Tibial nerve (tissue), 3 donors: ENCODE results near the gene NUDT9.

ENCODE experiments used
- POLR2A ChIP-seq, 2 donors: fragments of 450-650 bp; IDR thresholded peaks; one replicate each; pipeline ENCODE4 v1.6.1; 2017; ENCODE audit warnings: antibody characterized with exemption in 2 of 2, mild to moderate bottlenecking in 2 of 2, moderate library complexity in 2 of 2
- TF ChIP-seq, protein P1 (sequence below), 5 experiments: fragments of 200-600 bp in 3 of 5; fragments of 450-650 bp in 2 of 5; sonication (generic) in 3 of 5; IDR thresholded peaks; one replicate each; pipeline ENCODE4 v1.5.1; 2016 to 2019; ENCODE audit warnings: antibody characterized with exemption in 5 of 5, mild to moderate bottlenecking in 3 of 5, moderate library complexity in 2 of 5

DNA sequence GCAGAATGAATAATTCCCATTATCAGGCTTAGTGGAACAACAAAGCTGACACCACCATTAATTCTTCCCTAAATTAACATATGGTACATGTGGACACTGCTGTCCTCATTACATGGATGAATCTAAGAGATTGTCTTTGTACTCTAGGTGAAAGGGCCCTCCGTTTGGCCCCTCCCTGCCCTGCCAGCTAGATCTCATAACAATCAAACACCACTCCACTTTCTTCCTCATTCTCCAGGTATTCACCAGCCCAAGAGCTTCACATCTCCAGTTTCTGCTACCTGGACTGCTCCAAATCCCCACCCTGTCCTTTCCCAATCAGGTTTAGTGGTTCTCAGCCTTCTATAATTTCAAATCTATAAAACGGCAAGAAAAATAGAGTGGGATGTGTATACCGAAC, 35.1 kb upstream of the NUDT9 start:
- TF ChIP-seq POLR2A (IDR thresholded peaks at IDR 0.05), result no peak
- TF ChIP-seq, protein P1, sequence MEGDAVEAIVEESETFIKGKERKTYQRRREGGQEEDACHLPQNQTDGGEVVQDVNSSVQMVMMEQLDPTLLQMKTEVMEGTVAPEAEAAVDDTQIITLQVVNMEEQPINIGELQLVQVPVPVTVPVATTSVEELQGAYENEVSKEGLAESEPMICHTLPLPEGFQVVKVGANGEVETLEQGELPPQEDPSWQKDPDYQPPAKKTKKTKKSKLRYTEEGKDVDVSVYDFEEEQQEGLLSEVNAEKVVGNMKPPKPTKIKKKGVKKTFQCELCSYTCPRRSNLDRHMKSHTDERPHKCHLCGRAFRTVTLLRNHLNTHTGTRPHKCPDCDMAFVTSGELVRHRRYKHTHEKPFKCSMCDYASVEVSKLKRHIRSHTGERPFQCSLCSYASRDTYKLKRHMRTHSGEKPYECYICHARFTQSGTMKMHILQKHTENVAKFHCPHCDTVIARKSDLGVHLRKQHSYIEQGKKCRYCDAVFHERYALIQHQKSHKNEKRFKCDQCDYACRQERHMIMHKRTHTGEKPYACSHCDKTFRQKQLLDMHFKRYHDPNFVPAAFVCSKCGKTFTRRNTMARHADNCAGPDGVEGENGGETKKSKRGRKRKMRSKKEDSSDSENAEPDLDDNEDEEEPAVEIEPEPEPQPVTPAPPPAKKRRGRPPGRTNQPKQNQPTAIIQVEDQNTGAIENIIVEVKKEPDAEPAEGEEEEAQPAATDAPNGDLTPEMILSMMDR (IDR thresholded peaks at IDR 0.05), result no peak
